Right atrium auricular region (tissue), 2 donors: Measurements from ENCODE around the gene OTUD1. TPM values are rescaled to one million over a fixed set of nuclear protein-coding genes. Genes with fewer than 3 reads are reported as not detected.

Experiments
- DNase-seq: peaks from one replicate; pipeline ENCODE4 v3.0.0-alpha.2; 2019; ENCODE audit warnings: low spot score
- H3K27ac ChIP-seq, 2 donors: fragments of 200-600 bp; sonication (generic); 1 replicate in 1 of 2; 2 replicates in 1 of 2; pipeline ENCODE4 v1.5.1; 2016 to 2019
- H3K27me3 ChIP-seq, 2 donors: fragments of 200-600 bp; sonication (generic); one replicate each; pipeline versions ENCODE4 v1.5.1 to v1.6.0; 2017 to 2019
- H3K36me3 ChIP-seq: fragments of 200-600 bp; sonication (generic); one replicate; pipeline ENCODE4 v1.5.1; 2016
- H3K4me1 ChIP-seq, 2 donors: fragments of 200-600 bp; sonication (generic); one replicate each; pipeline versions ENCODE4 v1.5.1 to v1.6.0; 2017 to 2019
- H3K4me3 ChIP-seq, 2 donors: fragments of 200-600 bp; sonication (generic); 1 replicate in 1 of 2; 2 replicates in 1 of 2; pipeline ENCODE4 v1.5.1; 2017 to 2019; ENCODE audit warnings: mild to moderate bottlenecking in 1 of 2, moderate library complexity in 1 of 2
- H3K9me3 ChIP-seq, 2 donors: fragments of 200-600 bp; sonication (generic); one replicate each; pipeline ENCODE4 v1.5.1; 2019
- total RNA-seq, 2 donors: library from RNA; depleted of rRNA; stranded (reverse); fragments of >200 nt; gene quantifications; one replicate each; pipeline ENCODE4 v1.1.0, GENCODE V29; 2016
- TF ChIP-seq, protein P1 (sequence below), 2 donors: fragments of 200-600 bp; sonication (generic); IDR thresholded peaks; one replicate each; pipeline ENCODE4 v1.5.1; 2019; ENCODE audit warnings: antibody characterized with exemption in 2 of 2

OTUD1 gene
- total RNA-seq, 2 donors from 2014 or later: 9.1 to 27.1 TPM

- peaks cover 10% of the 10 kb centered on the region for H3K36me3 ChIP-seq
- H3K4me1 ChIP-seq: peaks cover 0 to 27% of the 10 kb centered on the region in 2 donors
- H3K9me3 ChIP-seq: no peaks in the 10 kb centered on the region
- DNase-seq: no peak
- H3K27ac ChIP-seq: no peak overlapping the region
- TF ChIP-seq, protein P1, sequence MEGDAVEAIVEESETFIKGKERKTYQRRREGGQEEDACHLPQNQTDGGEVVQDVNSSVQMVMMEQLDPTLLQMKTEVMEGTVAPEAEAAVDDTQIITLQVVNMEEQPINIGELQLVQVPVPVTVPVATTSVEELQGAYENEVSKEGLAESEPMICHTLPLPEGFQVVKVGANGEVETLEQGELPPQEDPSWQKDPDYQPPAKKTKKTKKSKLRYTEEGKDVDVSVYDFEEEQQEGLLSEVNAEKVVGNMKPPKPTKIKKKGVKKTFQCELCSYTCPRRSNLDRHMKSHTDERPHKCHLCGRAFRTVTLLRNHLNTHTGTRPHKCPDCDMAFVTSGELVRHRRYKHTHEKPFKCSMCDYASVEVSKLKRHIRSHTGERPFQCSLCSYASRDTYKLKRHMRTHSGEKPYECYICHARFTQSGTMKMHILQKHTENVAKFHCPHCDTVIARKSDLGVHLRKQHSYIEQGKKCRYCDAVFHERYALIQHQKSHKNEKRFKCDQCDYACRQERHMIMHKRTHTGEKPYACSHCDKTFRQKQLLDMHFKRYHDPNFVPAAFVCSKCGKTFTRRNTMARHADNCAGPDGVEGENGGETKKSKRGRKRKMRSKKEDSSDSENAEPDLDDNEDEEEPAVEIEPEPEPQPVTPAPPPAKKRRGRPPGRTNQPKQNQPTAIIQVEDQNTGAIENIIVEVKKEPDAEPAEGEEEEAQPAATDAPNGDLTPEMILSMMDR (IDR thresholded peaks at IDR 0.05): no peak
- H3K4me3 ChIP-seq: no peak overlapping the region
- H3K27me3 ChIP-seq: no peaks in the 10 kb centered on the region
Measured at GRCh38 chr10:23448323-23448722, 9.4 kb downstream of the OTUD1 start.

GRCh38 chr10:23448802-23449570, 10.1 kb downstream of the OTUD1 start:
- TF ChIP-seq, protein P1 (IDR thresholded peaks at IDR 0.05): no peak
- Histone ChIP-seq H3K36me3 (peaks cover 4% of the 10 kb centered on the region), H3K4me3 (no peak overlapping the region), H3K27ac (no peak overlapping the region), H3K27me3 (no peaks in the 10 kb centered on the region), H3K9me3 (no peaks in the 10 kb centered on the region), H3K4me1 (peaks cover 0 to 23% of the 10 kb centered on the region in 2 donors)
- no peak for DNase-seq

- DNase-seq: no peak
- TF ChIP-seq, protein P1 (IDR thresholded peaks at IDR 0.05): no peak
- no peak overlapping the region for H3K4me3 ChIP-seq
- H3K4me1 ChIP-seq: peaks cover 0 to 12% of the 10 kb centered on the region in 2 donors
- peak overlapping the region in 1 of 2 donors; percentile 4 for H3K27ac ChIP-seq
- no peaks in the 10 kb centered on the region for H3K36me3 ChIP-seq
- H3K9me3 ChIP-seq: no peaks in the 10 kb centered on the region
- no peaks in the 10 kb centered on the region for H3K27me3 ChIP-seq
Measured at GRCh38 chr10:23452033-23452655, 13.3 kb downstream of the OTUD1 start.

- Histone ChIP-seq H3K9me3 (no peaks in the 10 kb centered on the region), H3K36me3 (no peaks in the 10 kb centered on the region), H3K4me3 (no peak overlapping the region), H3K27me3 (no peaks in the 10 kb centered on the region), H3K4me1 (peaks cover 0 to 12% of the 10 kb centered on the region in 2 donors), H3K27ac (no peak overlapping the region)
- DNase-seq: no peak
- TF ChIP-seq, protein P1 (IDR thresholded peaks at IDR 0.05): no peak
Measured at GRCh38 chr10:23453465-23453864, 14.6 kb downstream of the OTUD1 start.

DNA sequence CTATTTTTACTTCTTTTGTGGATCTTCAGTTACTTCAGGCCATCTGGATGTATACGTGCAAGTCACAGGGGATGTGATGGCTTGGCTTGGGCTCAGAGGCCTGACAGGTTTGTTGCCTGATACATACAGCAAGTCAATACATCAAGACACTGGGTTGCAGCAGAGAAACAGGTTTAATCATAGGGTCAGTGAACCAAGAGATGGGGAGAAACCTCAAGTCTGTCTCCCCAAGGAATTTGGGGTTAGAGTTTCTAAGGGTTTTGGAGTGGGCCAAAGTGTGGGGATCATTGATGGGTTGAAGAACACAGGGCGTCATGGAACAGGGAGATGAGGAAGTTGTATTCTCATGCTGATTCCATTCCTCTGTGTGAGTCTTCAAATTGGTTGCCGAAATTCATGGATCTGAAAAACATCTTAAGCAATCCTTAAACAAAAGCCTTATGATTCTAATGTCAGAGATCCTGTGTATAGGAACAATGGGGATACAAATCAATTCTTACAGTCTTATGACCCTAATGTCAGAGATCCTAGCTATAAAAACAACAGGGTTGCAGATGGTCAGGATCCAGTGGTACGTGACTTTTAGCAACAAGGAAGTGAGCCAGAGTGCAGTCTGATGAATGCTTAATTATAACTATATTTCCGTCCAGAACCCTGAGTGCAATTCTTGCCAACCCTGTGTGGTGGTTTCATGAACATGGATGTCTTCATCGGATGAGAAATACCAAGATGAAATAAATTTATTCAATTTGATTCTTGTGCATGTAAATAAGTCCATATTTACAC, 18.9 kb downstream of the OTUD1 start:
- TF ChIP-seq, protein P1 (IDR thresholded peaks at IDR 0.05): no peak
- Histone ChIP-seq H3K27me3 (no peaks in the 10 kb centered on the region), H3K9me3 (no peaks in the 10 kb centered on the region), H3K27ac (no peak overlapping the region), H3K36me3 (no peaks in the 10 kb centered on the region), H3K4me3 (no peak overlapping the region), H3K4me1 (peaks cover 0 to 7% of the 10 kb centered on the region in 2 donors)
- no peak for DNase-seq
